PFSK-1 (cell line): Measurements from ENCODE around the gene HAUS3.

Experiments
- FOXP2 ChIP-seq: optimal IDR thresholded peaks from 2 replicates; pipeline ENCODE3; 2011; ENCODE audit warnings: borderline replicate concordance, control low read depth, inconsistent platforms; ENCODE audit not compliant: insufficient read depth; ENCODE audit errors: extremely low read length, extremely low read depth
- POLR2AphosphoS5 ChIP-seq: IDR thresholded peaks from 2 replicates; pipeline ENCODE4 v1.6.1; 2012; ENCODE audit warnings: low read depth, mild to moderate bottlenecking, control low read depth, low read length, moderate library complexity
- REST ChIP-seq, 2 experiments: IDR thresholded peaks; 2 replicates each; pipeline versions ENCODE4 v1.6.1 to v1.8.0; 2011 to 2012; ENCODE audit warnings: low read depth in 2 of 2, low read length in 2 of 2, control low read depth in 1 of 2, inconsistent platforms in 1 of 2, mild to moderate bottlenecking in 1 of 2, moderate library complexity in 1 of 2; ENCODE audit not compliant: insufficient read depth in 1 of 2
- SIN3A ChIP-seq: IDR thresholded peaks from 2 replicates; pipeline ENCODE4 v1.6.1; 2012; ENCODE audit warnings: mild to moderate bottlenecking, low read length, moderate library complexity, borderline replicate concordance; ENCODE audit not compliant: insufficient read depth
- TAF1 ChIP-seq: IDR thresholded peaks from 2 replicates; pipeline ENCODE4 v1.6.1; 2012; ENCODE audit warnings: low read length, control low read depth, borderline replicate concordance; ENCODE audit not compliant: insufficient read depth

The HAUS3 gene

GRCh38 chr4:2271279-2272025, 29.5 kb upstream of the HAUS3 start:
- TF ChIP-seq REST (IDR thresholded peaks at IDR 0.05; ENCODE audit: insufficient read depth in 1 of 2, low read depth in 2 of 2, low read length in 2 of 2) = no peak
- no peak for TF ChIP-seq SIN3A
- no peak for TF ChIP-seq POLR2AphosphoS5
- TF ChIP-seq FOXP2 = no peak
- no peak for TF ChIP-seq TAF1

- TF ChIP-seq REST (IDR thresholded peaks at IDR 0.05; ENCODE audit: insufficient read depth in 1 of 2, low read depth in 2 of 2, low read length in 2 of 2) (no peak), FOXP2 (no peak), TAF1 (no peak), SIN3A (no peak), POLR2AphosphoS5 (no peak)
Measured at GRCh38 chr4:2270341-2271165, 28.6 kb upstream of the HAUS3 start.

GRCh38 chr4:2269618-2270163, 27.8 kb upstream of the HAUS3 start:
- no peak for TF ChIP-seq TAF1
- no peak for TF ChIP-seq FOXP2
- TF ChIP-seq REST (IDR thresholded peaks at IDR 0.05; ENCODE audit: insufficient read depth in 1 of 2, low read depth in 2 of 2, low read length in 2 of 2) = no peak
- no peak for TF ChIP-seq SIN3A
- TF ChIP-seq POLR2AphosphoS5 = no peak

GRCh38 chr4:2269206-2269531, 27.2 kb upstream of the HAUS3 start:
- no peak for TF ChIP-seq SIN3A
- TF ChIP-seq TAF1 = no peak
- no peak for TF ChIP-seq POLR2AphosphoS5

GRCh38 chr4:2268357-2269205, 26.7 kb upstream of the HAUS3 start:
- TF ChIP-seq FOXP2 = no peak
- TF ChIP-seq TAF1 = no peak
- no peak for TF ChIP-seq REST (IDR thresholded peaks at IDR 0.05; ENCODE audit: insufficient read depth in 1 of 2, low read depth in 2 of 2, low read length in 2 of 2)
- no peak for TF ChIP-seq POLR2AphosphoS5
- TF ChIP-seq SIN3A = no peak
